NCI-H748 (cell line): ENCODE measurements around the gene AFTPH.
A peak's percentile ranks its signal among the peaks of the same experiment; 100 is the strongest.

Experiments used
- DNase-seq: peaks from one replicate; lab custom pipeline; 2025; ENCODE audit not compliant: unreplicated experiment; lab: John Stamatoyannopoulos, UW

Gene AFTPH

GRCh38 chr2:64537991-64538390 is 13.9 kb downstream of the AFTPH start:
- DNase-seq = no peak

DNA sequence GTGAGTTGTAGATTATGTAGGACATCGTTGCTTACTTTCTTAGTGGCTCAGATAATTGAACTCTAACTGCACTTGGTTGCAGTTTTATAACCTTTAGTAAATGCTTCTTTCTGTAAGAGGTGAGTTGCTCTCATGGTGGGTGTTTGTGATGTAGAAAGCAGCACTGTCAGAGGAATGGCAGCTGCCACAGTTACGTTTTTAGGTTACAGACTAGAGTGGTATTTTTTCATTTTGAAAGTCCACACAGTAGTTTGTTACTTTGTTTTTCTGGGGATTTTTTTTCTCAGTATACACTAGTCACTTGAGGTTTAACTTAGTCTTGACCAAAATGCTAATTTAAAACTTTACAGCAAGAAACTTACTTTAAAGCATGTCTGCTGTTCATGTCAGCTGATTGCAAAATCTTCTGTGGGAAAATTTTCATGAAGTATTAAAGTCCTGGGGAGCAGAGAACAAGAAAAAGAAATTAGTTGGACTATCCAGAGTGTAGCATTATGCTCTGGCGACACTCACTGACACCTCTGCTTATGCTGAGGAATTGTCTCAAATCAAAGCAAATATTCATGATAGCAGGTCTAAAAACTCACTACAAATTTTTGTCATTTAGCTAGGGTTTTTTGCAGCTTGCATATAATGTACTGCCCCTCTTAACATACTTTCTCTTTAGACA is 14.8 kb downstream of the AFTPH start:
- no peak for DNase-seq

DNA sequence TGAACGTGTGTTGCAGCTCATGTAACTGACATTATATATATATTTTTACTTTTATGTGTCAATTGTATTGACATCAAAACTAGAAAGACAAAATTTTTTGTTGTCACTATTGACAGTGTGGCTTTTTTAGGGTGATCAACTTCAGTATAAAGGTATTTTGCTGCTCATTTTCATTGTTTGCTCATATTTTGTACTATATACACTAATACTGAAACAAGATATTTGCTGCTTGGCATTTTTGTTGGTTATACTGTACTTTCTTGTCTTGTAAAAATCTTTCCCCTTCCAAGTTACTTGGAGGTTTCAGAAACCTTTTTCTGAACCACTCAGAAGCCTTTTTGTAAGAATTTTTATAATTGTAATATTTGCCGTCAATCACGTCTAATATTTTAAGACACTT is 16.5 kb downstream of the AFTPH start:
- no peak for DNase-seq

GRCh38 chr2:64541547-64541946 is 17.4 kb downstream of the AFTPH start:
- DNase-seq = no peak

GRCh38 chr2:64542071-64543007 is 18.2 kb downstream of the AFTPH start:
- no peak for DNase-seq

GRCh38 chr2:64543008-64543697 is 19.0 kb downstream of the AFTPH start:
- no peak for DNase-seq

GRCh38 chr2:64548761-64549160 is 24.6 kb downstream of the AFTPH start:
- no peak for DNase-seq

DNA sequence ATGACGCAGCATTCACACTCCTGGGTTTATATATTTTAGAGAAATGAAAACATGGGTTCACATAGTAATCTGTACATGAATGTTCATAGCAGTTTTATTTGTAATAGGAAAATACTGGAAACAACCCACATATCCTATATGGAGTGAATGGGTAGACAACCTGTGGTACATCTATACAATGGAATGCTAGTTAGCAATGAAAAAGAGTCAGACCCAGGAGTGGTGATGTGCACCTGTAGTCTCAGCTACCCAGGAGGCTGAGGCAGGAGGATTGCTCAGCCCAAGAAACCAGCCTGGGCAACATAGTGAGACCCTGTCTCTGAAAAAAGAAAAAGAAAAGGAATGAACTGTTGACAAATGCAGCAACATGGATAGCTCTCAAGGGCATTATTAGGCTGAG is 25.9 kb downstream of the AFTPH start:
- no peak for DNase-seq

DNA sequence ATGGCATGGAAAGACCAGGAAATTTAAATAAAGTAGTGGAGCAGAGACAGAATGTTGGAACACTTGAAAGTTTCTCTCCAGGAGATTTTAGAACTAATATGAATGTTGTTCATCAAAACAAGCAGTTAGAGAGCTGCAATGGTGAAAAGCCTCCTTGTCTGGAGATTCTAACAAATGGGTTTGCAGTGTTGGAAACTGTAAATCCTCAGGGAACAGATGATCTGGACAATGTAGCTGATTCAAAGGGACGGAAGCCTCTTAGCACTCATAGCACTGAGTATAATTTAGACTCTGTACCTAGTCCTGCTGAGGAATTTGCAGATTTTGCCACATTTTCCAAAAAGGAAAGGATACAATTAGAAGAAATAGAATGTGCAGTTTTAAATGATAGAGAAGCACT is 27.7 kb downstream of the AFTPH start:
- no peak for DNase-seq

GRCh38 chr2:64554117-64554516 is 30.0 kb downstream of the AFTPH start:
- no peak for DNase-seq

DNA sequence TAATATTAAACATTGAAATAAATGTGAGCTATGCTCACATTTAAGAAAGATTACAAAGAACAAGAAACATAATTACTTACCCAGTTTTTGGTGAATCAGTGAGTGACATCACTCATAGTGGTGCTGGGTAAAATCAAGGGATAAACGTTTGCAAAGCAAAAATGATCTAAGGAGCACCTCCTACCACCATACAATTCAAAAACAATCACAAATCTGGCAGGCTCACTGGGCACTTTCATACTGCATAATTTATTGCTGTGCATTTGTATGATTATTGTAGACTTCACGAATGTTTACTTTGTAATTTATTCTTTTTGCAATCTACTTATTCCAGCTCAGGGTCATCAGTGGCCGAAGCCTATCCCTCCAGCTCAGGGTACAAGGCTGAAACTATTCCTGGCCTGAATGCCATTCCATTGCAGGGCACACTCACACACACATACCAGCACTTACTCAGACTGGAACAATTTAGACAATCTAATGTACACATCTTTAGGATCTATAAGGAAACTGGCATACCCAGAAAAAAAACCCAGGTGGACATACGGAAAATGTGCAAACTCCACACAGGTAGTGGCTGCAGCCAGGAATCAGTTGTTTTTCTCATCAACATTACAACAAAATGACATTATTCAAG is 34.4 kb downstream of the AFTPH start:
- DNase-seq = no peak

GRCh38 chr2:64562148-64562784 is 38.1 kb downstream of the AFTPH start:
- peak; percentile 25 for DNase-seq

GRCh38 chr2:64563436-64563938 is 39.4 kb downstream of the AFTPH start:
- DNase-seq = no peak

GRCh38 chr2:64565949-64566710 is 42.0 kb downstream of the AFTPH start:
- peak; percentile 38 for DNase-seq

- no peak for DNase-seq
These were observed 43.3 kb downstream of the AFTPH start for GRCh38 chr2:64567473-64567872.

GRCh38 chr2:64568836-64569235 is 44.7 kb downstream of the AFTPH start:
- DNase-seq = no peak

DNA sequence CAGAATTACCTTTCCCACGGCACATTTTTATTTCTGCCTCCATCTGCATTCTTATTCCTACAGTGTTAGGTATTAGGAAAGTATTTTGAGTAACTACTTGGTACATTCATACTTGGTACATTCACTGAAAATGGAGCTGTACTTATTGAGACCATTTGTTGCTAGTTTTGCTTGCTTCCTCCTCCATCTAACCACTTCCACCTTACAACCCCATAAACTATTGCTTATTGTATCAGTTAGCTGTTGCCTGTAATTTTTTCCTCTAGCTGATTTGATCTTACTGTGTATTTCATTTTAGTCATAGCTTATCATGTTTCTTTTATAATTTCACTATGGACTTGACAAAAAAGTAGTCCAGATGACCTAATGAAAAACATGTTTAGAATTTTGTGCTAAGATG is 50.7 kb downstream of the AFTPH start:
- no peak for DNase-seq

DNA sequence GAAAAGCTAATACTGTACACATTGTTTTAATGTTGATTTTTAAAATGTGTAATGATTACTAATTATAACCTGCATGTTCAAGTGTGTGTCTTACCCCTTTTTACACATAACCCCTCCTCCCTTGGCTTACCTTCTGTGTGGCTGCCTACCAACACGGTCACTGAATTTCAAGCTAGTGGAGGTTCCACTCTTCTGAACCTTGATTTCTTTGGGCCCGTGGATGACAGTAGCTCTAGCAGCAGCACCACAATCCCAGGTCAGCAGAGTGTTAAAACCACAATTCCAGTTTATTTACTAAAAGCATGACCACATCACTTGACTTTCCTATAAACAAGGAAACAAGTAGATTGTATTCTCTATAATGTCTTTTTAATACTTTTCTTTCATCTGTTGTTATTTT is 56.9 kb downstream of the AFTPH start:
- no peak for DNase-seq

GRCh38 chr2:64581777-64582539 is 57.8 kb downstream of the AFTPH start:
- no peak for DNase-seq
